Lower leg skin (tissue), 3 donors: ENCODE results near the gene PGP.

ENCODE experiments used
- POLR2A ChIP-seq, 2 donors: fragments of 450-650 bp; IDR thresholded peaks; one replicate each; pipeline ENCODE4 v1.6.1; 2016 to 2017; ENCODE audit warnings: antibody characterized with exemption in 2 of 2, mild to moderate bottlenecking in 1 of 2, moderate library complexity in 1 of 2
- TF ChIP-seq, protein P1 (sequence below), 3 donors: fragments of 450-650 bp; IDR thresholded peaks; one replicate each; pipeline ENCODE4 v1.5.1; 2016; ENCODE audit warnings: antibody characterized with exemption in 3 of 3, mild to moderate bottlenecking in 3 of 3, moderate library complexity in 2 of 3

DNA sequence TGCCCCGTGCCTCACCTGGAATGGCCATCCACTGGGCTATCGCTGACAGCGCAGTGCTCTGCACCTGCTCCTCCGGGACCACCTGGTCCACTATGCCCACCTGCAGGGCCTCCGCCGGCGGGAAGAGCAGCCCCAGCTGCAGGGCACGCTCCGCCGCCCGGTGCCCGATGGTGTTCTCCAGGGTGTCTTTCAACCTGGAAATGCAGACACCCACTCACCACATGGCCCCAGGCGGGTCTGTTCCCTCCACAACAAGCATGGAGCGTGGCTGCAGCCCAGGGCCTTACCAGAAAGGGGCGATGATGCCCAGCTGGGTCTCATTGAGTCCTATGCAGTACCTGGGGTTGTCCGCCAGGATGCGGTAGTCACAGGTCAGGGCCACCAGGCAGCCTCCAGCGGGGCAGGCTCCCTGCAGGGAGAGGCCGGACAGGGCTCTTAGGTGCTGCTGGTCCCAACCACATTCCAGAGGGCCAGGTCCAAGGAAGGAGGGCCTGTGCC is 28.4 kb upstream of the PGP start:
- TF ChIP-seq, protein P1, sequence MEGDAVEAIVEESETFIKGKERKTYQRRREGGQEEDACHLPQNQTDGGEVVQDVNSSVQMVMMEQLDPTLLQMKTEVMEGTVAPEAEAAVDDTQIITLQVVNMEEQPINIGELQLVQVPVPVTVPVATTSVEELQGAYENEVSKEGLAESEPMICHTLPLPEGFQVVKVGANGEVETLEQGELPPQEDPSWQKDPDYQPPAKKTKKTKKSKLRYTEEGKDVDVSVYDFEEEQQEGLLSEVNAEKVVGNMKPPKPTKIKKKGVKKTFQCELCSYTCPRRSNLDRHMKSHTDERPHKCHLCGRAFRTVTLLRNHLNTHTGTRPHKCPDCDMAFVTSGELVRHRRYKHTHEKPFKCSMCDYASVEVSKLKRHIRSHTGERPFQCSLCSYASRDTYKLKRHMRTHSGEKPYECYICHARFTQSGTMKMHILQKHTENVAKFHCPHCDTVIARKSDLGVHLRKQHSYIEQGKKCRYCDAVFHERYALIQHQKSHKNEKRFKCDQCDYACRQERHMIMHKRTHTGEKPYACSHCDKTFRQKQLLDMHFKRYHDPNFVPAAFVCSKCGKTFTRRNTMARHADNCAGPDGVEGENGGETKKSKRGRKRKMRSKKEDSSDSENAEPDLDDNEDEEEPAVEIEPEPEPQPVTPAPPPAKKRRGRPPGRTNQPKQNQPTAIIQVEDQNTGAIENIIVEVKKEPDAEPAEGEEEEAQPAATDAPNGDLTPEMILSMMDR (IDR thresholded peaks at IDR 0.05), result no peak
- no peak for TF ChIP-seq POLR2A (IDR thresholded peaks at IDR 0.05)
